Middle frontal gyrus (tissue), 1 donor: Measurements from ENCODE around the gene MAP2K6.
"Not testable (repeated sequence)": the region's sequence is repeated elsewhere in the genome, so short reads cannot be mapped to it uniquely, and the experiment has no call there.

ENCODE experiments used
- DNase-seq: peaks from one replicate; pipeline ENCODE4 v3.0.0-alpha.2; 2015; ENCODE audit warnings: low spot score; ENCODE audit errors: extremely low spot score

Gene MAP2K6

DNA sequence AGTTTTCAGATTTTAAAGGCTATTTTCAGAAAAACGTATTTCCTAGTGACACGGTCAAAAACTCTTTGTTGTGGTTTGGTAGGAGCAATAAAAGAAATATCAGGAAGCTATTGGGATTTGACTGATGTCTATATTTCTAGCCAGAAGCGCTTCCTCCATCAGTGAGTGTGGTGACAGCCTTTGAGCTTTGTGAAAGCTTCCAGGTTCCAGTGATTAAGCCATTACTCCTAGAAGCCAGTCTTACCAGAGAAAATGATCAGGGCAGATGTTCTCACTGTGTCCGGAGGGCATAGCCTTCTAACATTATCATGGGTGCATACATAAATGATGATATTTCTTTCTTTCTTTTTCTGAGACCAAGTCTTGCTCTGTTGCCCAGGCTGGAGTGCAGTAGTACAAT is 39.6 kb downstream of the MAP2K6 start:
- no peak for DNase-seq

- no peak for DNase-seq
These were observed 40.5 kb downstream of the MAP2K6 start for GRCh38 chr17:69455040-69455439.

GRCh38 chr17:69457603-69458002 is 43.1 kb downstream of the MAP2K6 start:
- DNase-seq, result no peak

- no peak for DNase-seq
These were observed 46.7 kb downstream of the MAP2K6 start for GRCh38 chr17:69460963-69461922.

GRCh38 chr17:69461951-69462369 is 47.5 kb downstream of the MAP2K6 start:
- no peak for DNase-seq

- no peak for DNase-seq
These were observed 48.4 kb downstream of the MAP2K6 start for GRCh38 chr17:69462882-69463281.

GRCh38 chr17:69466451-69466850 is 52.0 kb downstream of the MAP2K6 start:
- DNase-seq, result no peak

DNA sequence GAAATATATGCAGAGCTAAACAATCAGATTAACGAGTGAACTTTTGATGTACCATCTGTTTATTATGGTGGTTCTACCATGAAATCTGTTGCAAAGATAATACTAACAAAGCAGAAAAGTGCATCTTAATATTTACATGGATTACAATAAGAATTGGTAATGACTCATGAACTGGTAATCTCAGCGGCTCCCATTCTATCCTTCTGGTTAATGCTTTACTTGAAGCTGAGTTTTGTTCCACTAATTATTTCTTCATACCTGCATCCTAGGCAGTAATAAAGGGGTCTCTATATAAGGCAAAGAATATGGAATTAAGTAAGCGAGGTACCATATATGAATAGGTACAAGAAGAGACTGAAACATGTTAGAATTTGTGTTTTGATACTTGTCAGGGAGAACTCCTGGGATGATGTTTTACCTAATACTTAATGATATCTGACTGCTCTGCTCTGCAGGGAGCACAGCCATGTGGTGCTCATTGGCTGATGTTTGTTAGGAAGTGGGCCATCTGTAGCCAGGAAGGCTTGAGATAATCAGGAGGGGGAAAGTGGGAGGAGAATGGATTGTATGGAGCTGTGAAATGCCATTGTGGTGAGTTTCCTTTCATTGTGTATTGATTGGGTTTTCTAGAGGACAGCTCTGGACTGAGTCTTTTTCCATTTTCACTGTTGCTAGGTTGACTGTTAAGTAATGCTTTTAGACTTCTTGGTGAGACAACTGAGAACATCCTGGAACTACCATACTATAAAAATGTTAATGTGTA is 52.6 kb downstream of the MAP2K6 start:
- no peak for DNase-seq

DNA sequence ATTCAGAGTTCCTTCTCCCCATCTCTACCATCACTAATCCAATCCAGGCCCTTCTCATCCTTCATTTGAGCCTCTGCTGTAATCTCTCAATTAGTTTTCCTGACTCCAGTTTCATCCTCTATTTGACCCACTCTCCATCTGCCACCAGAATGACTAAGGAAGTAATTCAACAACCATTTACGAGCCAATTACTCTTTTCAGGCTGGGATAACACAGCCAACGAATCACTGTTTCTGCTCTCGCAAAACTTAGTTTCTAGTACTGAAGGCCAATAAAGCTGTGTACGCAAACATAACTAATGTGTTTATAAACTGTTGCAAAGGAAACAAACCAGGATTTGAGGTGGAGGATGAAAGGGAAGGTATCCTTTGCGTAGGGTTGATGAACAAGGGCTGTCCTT is 53.7 kb downstream of the MAP2K6 start:
- no peak for DNase-seq

GRCh38 chr17:69470702-69471101 is 56.2 kb downstream of the MAP2K6 start:
- no peak for DNase-seq

GRCh38 chr17:69471406-69471805 is 56.9 kb downstream of the MAP2K6 start:
- DNase-seq, result no peak

GRCh38 chr17:69473841-69474831 is 59.6 kb downstream of the MAP2K6 start:
- no peak for DNase-seq

GRCh38 chr17:69477204-69477902 is 62.9 kb downstream of the MAP2K6 start:
- no peak for DNase-seq

- no peak for DNase-seq
These were observed 63.4 kb downstream of the MAP2K6 start for GRCh38 chr17:69477903-69478266.

GRCh38 chr17:69478916-69479315 is 64.4 kb downstream of the MAP2K6 start:
- DNase-seq, result no peak

DNA sequence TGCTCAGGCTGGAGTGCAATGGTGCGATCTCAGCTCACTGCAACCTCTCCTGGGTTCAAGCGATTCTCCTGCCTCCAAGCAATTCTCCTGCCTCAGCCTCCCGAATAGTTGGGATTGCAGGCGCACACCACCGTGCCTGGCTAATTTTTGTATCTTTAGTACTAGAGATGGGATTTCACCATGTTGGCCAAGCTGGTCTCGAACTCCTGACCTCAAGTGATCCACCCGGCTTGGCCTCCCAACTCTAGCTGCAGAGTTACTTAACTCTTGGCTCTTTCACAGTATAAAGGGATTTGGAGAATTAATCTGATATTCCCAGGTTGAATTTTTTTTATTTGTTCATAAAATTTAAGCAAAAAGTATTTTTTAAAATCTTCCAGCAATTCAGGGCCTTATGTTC is 65.3 kb downstream of the MAP2K6 start:
- DNase-seq, result not testable (repeated sequence)

DNA sequence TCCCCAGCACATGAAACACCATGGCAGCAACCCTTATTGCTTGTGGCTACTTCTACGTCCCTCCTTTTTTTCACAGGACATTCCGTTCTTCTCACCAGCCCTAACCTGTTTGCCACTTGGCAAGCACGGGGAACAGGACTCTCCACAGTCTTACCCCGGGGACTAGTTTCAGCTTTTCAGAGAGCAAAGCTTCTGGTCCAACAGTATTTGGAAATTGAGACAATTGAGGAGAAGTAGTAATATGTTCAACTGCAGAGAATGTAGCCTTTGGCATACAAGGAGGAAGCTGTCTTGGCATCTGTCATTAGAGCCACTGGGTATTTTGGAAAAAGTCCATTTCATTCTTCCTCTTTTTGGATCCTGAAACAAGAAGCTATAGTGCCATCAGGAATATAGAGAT is 65.7 kb downstream of the MAP2K6 start:
- no peak for DNase-seq

- DNase-seq, result no peak
These were observed 70.8 kb downstream of the MAP2K6 start for GRCh38 chr17:69485251-69485661.

DNA sequence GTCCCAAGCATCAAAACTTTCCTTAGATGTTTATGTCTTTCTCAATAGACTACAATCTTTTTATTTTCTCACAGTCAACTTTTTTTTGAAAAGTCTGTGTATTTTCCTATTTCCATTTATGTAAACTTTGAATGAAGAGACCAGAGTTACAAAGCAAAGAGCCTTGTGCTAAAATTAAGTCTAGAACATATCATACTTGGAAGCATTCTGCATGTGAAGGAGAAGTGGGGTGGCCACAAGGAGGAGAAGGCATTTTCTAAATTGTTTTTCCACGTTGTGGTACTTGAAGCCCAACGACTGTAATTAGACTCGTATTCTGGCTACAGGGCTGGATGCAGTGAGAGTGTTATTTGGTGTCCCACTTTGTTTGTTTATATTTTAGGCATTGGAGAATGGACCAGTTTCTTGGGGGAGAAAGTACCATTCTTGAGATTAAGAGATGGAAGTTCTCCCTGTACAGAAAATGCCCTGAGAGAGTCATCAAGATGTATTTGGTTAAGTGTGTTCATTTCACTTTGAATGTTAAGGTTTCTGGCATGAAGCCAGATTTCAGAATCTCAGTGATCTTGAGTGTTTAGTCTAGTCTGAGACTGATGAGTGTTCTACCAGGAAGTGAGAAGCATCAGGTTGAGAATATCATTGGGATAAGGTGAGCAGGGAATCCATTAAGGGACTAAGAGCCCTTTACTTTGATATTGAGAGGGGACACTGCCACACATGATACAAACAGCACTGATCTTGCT is 71.6 kb downstream of the MAP2K6 start:
- no peak for DNase-seq
